Measurements from ENCODE around the gene CTTN.
"Not testable (repeated sequence)": the region's sequence is repeated elsewhere in the genome, so short reads cannot be mapped to it uniquely, and the experiment has no call there.

CTTN gene

GRCh38 chr11:70429724-70430521 lies 31.6 kb downstream of the CTTN start:
- no peak for DNase-seq

GRCh38 chr11:70430671-70431574 lies 32.6 kb downstream of the CTTN start:
- no peak for DNase-seq

- no peak for DNase-seq
Measured at GRCh38 chr11:70431611-70432010, 33.3 kb downstream of the CTTN start.

GRCh38 chr11:70432065-70432464 lies 33.7 kb downstream of the CTTN start:
- DNase-seq, result no peak

GRCh38 chr11:70432580-70432979 lies 34.3 kb downstream of the CTTN start:
- no peak for DNase-seq

GRCh38 chr11:70433038-70433437 lies 34.7 kb downstream of the CTTN start:
- no peak for DNase-seq

- DNase-seq, result no peak
Measured at GRCh38 chr11:70433526-70433925, 35.2 kb downstream of the CTTN start.

GRCh38 chr11:70433966-70434812 lies 35.9 kb downstream of the CTTN start:
- no peak for DNase-seq

- DNase-seq, result no peak
Measured at GRCh38 chr11:70434813-70435278, 36.5 kb downstream of the CTTN start.

GRCh38 chr11:70435361-70435760 lies 37.0 kb downstream of the CTTN start:
- DNase-seq, result no peak

- DNase-seq, result no peak
Measured at GRCh38 chr11:70435765-70436500, 37.6 kb downstream of the CTTN start.

GRCh38 chr11:70436501-70436860 lies 38.2 kb downstream of the CTTN start:
- no peak for DNase-seq

GRCh38 chr11:70437111-70437784 lies 38.9 kb downstream of the CTTN start:
- DNase-seq, result no peak

- no peak for DNase-seq
Measured at GRCh38 chr11:70440206-70440605, 41.9 kb downstream of the CTTN start.

GRCh38 chr11:70443773-70444030 lies 45.4 kb downstream of the CTTN start:
- no peak for DNase-seq

GRCh38 chr11:70445091-70445490 lies 46.8 kb downstream of the CTTN start:
- no peak for DNase-seq

- DNase-seq, result no peak
Measured at GRCh38 chr11:70445605-70446004, 47.3 kb downstream of the CTTN start.

GRCh38 chr11:70448983-70449567 lies 50.7 kb downstream of the CTTN start:
- no peak for DNase-seq

- no peak for DNase-seq
Measured at GRCh38 chr11:70454197-70454767, 56.0 kb downstream of the CTTN start.

GRCh38 chr11:70454811-70455210 lies 56.5 kb downstream of the CTTN start:
- DNase-seq, result not testable (repeated sequence)

GRCh38 chr11:70455354-70455753 lies 57.0 kb downstream of the CTTN start:
- DNase-seq, result no peak
